Measurements from ENCODE around the gene YY1AP1.
"Not testable (repeated sequence)": the region's sequence is repeated elsewhere in the genome, so short reads cannot be mapped to it uniquely, and the experiment has no call there.

The YY1AP1 gene

GRCh38 chr1:155694167-155694566 is 5.6 kb upstream of the YY1AP1 start:
- no peak for DNase-seq

DNA sequence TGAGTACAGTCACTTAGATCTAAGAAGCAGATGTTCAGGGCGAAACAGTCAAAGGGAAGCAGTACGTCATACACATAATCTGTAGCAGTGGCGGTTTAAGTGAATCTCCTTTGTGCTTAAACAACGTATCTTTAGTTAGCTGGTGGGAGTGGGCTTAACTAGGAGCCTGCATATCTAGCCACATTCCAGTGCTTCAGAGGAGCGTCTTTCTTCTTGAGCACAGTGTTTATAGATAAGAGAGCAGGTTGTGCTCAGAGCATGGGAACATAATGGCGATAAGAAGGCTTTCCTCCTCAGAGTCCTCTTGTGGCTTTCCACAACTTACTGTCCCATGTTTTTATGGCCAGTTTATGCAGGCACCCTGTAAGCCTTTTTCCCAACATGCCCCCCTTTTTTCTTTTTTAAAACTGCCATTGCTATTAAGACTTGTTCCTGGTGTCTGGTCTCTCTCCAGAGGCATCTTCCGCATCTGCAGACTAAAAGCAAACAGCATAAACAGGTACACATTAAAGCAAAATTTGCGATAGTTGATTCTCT is 3.5 kb upstream of the YY1AP1 start:
- DNase-seq, result no peak

DNA sequence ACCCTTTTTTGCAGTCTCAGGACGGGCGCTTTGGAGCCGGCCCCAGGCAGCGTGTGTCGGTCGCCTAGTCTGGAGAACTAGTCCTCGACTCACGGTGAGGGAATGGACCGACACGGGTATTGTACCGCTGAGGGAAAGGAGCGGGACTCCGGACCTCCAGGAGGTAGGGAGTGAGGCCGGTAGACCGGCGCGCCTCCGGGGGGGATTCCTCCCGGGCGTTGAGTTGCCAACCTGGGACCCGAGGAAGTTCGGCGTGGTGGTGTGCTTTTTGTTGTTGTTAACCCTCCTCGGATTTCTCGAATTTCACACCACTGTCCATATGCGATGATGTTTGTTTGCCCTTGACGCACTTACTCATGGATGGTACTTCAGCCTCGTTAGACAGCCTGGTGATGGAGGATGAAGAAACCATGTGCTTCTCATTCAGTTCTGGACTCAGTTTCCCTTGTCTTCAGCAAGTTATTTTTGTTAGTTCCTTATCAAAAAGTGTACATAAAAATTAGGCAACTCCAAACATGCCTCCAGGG is 570 bp upstream of the YY1AP1 start, which contains the start of gene DAP3:
Gene DAP3, plus strand, starts transcription at position 11 of the 527 bp plus-strand sequence. CDS start 20,689 bp downstream, outside the sequence.
- not testable (repeated sequence) for DNase-seq

GRCh38 chr1:155687705-155688323 is 760 bp downstream of the YY1AP1 start:
- DNase-seq, result not testable (repeated sequence)

GRCh38 chr1:155681776-155682175 is 6.8 kb downstream of the YY1AP1 start:
- no peak for DNase-seq

GRCh38 chr1:155680531-155680930 is 8.0 kb downstream of the YY1AP1 start:
- DNase-seq, result no peak

- DNase-seq, result not testable (repeated sequence)
These were observed 9.6 kb downstream of the YY1AP1 start for GRCh38 chr1:155678992-155679391.

GRCh38 chr1:155678027-155678426 is 10.5 kb downstream of the YY1AP1 start:
- no peak for DNase-seq

DNA sequence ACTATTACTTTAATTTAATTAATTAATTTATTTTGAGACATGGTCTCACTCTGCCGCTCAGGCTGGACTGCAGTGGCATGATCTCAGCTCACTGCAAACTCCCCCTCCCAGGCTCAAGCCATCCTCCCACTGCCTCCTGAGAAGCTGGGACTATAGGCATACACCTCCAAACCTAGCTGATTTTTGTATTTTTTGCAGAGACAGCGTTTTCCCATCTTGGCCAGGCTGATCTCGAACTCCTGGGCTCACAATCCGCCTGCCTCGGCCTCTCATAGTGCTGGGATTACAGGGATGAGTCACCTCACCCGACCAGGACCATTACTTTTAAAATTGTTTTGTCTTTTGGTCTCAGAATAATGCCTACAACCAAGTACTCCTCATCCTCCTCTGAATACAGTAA is 15.6 kb downstream of the YY1AP1 start:
- no peak for DNase-seq

DNA sequence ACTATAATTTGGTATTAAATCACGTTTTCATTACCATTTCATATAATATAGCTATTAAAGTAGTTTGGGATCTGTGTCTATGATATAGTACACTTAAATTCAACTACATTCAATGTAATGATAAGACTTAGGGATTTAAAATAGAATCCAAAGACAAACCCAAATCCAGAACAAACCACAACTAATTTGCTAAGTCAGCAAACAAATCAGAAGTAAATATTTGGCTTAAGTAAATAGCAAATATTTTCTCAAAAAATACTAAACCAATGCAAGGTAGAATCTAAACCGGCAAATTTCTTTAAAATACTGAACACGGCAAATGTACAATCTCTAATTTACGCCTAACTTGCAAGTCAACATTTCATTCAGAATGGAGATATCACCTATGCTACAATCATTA is 16.8 kb downstream of the YY1AP1 start:
- no peak for DNase-seq

DNA sequence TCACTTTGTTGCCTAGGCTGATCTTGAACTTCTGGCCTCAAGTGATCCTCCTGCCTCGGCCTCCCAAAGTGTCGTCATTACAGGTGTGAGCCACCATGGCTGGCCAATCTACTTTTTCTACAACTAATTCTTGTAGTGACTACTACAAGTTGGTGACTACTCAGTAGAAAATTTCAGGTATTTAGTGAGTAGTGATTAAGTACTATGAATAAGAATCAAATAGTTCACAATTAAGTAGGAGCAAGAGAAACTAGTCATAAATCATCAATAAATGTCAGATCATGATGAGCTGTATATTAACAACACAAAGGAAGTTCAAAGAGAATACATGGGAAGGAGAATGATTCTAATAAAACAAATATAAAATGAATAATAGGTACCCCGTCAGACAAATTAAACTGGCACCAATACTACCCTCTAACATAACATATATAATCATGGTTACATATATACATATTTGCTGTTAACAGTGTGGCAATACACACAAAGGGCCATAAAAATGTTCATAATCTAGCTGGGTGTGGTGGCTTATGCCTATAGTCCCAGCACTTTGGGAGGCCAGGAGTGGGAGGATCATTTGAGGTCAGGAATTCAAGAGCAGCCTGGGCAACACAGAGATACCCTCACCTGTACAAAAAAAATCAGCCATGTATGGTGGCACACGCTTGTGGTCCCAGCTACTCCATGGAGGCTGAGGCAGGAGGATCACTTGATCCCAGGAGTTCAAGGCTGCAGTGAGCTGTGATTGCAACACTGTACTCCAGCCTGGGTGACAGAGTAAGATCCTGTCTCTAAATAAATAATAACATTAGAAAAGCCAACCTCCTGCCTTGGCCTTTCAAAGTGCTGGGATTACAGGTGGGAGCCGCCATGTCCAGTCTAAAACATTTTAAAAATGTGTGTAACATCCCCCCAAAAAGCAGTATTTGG is 19.1 kb downstream of the YY1AP1 start:
- no peak for DNase-seq

DNA sequence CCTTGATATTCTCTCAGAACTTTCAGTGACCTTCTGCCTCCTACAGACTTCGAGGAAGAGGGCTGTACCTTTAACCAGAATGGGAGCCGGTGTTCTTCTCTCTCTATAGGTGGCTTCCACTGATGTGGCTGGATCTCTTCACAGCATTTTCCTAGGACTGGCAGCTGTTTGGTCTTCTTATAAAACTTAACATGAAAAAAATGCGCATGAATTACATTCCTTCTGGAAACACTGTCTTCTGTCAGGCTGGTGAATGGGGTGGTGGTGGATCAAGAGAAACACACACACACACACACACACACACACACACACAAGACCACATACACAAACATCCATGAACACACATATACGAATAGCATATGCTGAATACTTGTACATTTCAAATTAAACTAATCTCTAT is 27.3 kb downstream of the YY1AP1 start:
- DNase-seq, result not testable (repeated sequence)

- DNase-seq, result no peak
These were observed 31.1 kb downstream of the YY1AP1 start for GRCh38 chr1:155657463-155657862.

DNA sequence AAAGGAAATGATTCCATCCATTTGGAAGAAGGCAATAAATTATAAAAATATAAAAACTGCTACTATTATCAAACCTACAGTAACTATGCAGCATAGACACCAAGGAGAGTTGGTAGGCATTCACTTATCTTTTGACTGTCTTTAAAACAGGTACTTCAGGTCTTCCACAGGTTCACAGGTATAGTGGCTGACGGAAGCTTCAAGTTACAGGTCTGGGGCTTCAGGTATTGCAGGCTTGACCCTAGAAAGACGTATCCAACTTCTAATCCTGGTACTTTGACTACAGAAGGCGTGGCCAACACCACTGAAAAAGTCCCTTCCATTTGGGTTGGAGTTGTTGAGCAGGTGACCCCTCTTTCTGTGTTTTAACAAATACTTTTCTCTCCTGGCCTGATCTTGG is 35.6 kb downstream of the YY1AP1 start:
- no peak for DNase-seq

DNA sequence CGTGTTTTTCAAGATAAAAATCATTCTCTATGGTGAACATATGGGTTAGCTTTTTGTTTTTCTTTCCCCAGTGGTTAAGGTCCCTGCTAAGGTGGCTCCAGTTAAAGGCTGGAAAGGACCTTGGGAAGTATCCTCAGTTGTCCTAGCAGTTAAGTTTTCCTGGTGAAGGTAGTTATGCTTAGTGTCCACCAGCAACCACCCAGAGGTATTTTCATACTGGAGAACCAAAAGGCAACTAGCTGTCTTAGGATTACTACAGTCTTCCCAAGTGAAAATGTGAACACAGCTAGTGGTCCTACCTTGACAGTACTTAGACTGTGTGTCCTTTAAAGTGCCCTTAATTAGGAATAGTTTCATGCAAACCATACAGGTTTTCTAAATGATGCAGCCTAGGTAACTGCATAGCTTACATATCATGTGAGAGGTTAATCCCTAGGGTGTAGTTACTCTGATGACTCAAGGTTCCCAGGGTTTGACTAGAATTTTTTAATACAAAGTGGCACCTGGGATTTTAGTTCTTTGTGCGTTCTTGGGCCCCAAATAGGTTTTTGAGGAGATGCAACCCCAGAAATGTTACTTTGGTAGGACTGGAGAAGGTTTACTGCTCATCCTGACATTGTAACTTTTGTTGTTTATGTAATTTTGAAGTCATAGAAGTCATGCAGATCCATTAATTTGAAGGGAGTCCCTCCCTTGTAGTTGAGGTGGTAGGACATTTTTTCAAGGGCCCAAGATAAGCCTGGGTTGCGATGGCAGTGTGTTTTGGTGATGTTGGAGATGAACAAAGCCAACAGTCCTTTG is 36.5 kb downstream of the YY1AP1 start:
- no peak for DNase-seq

- DNase-seq, result no peak
These were observed 38.3 kb downstream of the YY1AP1 start for GRCh38 chr1:155650231-155650757.

DNA sequence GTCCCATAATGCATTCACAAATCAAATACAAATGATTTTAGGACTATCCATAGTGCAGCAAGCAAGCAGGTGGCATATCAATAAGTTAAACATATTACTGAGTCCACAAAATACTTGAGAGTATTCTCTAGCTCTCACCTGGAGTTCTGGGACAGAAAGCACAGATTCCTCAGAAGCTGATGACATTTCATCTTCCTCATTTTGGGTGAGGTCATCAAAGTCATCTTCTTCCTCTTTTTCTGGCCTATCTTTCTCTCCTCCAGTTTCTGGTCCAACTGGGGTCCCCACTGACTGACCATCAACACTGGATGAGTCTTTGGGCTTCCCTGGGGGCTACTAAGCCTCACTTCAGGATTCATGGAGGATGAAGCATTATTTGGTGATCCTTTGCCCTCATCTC is 38.9 kb downstream of the YY1AP1 start:
- DNase-seq, result no peak

- peak; percentile 57 for DNase-seq
These were observed 40.1 kb downstream of the YY1AP1 start for GRCh38 chr1:155648207-155649147.

GRCh38 chr1:155646307-155646706 is 42.3 kb downstream of the YY1AP1 start:
- no peak for DNase-seq

DNA sequence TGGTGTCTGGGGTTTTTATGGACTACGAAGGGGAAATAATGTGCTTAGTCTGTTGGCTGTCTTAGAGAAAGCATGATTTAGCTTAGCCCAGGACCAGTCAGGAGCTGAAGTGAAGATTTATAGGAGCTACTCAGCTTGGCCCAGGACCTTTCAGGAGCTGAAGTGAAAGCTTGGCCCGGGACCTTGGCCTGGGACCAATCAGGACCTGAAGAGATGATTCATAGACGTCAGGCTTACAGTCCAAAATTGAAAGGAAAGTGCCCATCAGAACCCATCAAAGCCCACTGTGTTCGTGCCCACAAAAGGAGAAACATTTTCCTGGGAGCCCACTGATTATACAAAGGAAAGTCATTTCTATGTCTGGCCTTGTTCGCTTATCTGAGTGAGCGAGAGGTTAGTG is 42.9 kb downstream of the YY1AP1 start:
- DNase-seq, result no peak

DNA sequence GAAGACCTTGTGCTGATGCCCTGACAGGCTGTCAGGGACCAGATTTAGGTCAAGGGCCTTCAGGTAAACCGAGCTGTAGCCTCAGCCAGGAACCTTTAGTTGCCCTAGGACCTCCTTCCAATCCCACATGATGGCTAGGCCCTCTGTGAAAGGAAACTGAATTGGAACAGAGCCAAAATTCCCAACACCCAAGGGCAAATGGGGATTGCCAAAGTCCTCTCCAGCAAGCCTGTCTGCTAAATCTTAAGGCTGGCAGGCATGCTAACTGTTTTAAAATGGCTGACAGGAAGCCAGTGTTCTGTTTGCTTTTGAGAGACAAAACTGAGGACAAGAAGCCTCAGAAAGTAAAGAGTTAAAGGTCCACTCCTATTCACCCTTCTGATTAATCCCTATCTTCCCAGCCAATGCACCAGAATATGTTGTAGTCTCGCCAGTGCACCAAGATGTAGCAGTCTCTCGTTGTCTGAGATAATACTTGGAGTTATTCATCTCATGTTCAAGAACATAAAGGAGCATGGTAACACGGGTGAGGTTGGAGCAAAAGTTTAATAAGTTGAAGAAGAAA is 43.5 kb downstream of the YY1AP1 start:
- no peak for DNase-seq

Data from islet precursor cell (in vitro differentiated cells).